Mesenchymal stem cell (in vitro differentiated cells and primary cell): ENCODE measurements around the gene DDIT4. TPM values are rescaled to one million over a fixed set of nuclear protein-coding genes. Genes with fewer than 3 reads are reported as not detected.
"Not testable (repeated sequence)": the region's sequence is repeated elsewhere in the genome, so short reads cannot be mapped to it uniquely, and the experiment has no call there.

Source experiments
- DNase-seq: peaks from one replicate; pipeline ENCODE4 v3.0.0-alpha.2; 2013
- H2AFZ ChIP-seq: one replicate; pipeline ENCODE4 v1.6.1; 2013; ENCODE audit warnings: low read depth, mild to moderate bottlenecking, control low read depth, inconsistent platforms, low read length, moderate library complexity
- H2AK5ac ChIP-seq: 2 replicates; pipeline ENCODE4 v1.6.1; 2013; ENCODE audit warnings: low read length, moderate library complexity, mild to moderate bottlenecking, inconsistent platforms; ENCODE audit not compliant: severe bottlenecking
- H2BK120ac ChIP-seq: one replicate; pipeline ENCODE4 v1.6.1; 2013; ENCODE audit warnings: low read depth, mild to moderate bottlenecking, inconsistent platforms, low read length, moderate library complexity
- H2BK12ac ChIP-seq, 2 experiments: one replicate each; pipeline ENCODE4 v1.6.1; 2013; ENCODE audit warnings: inconsistent platforms in 2 of 2, low read length in 2 of 2, mild to moderate bottlenecking in 2 of 2, moderate library complexity in 2 of 2, control low read depth in 1 of 2
- H2BK15ac ChIP-seq: one replicate; pipeline ENCODE4 v1.6.1; 2013; ENCODE audit warnings: mild to moderate bottlenecking, low read depth, inconsistent platforms; ENCODE audit not compliant: poor library complexity, severe bottlenecking
- H2BK5ac ChIP-seq: 2 replicates; pipeline ENCODE4 v1.6.1; 2013; ENCODE audit warnings: low read depth, mild to moderate bottlenecking, low read length, control low read depth, inconsistent platforms; ENCODE audit not compliant: poor library complexity, severe bottlenecking
- H3K14ac ChIP-seq, 2 experiments: one replicate each; pipeline ENCODE4 v1.6.1; 2013; ENCODE audit warnings: inconsistent platforms in 2 of 2, low read length in 2 of 2, control low read depth in 1 of 2, mild to moderate bottlenecking in 1 of 2, moderate library complexity in 1 of 2
- H3K18ac ChIP-seq, 2 experiments: one replicate each; pipeline ENCODE4 v1.6.1; 2013; ENCODE audit warnings: inconsistent platforms in 2 of 2, low read length in 2 of 2, control low read depth in 1 of 2, low read depth in 1 of 2, mild to moderate bottlenecking in 1 of 2
- H3K23ac ChIP-seq, 2 experiments: one replicate each; pipeline ENCODE4 v1.6.1; 2013; ENCODE audit warnings: inconsistent platforms in 2 of 2, low read length in 2 of 2, mild to moderate bottlenecking in 2 of 2, moderate library complexity in 2 of 2, control low read depth in 1 of 2
- H3K27ac ChIP-seq: 2 replicates; pipeline ENCODE4 v1.5.1; 2013; ENCODE audit warnings: mild to moderate bottlenecking, moderate library complexity, low read length, control low read depth, inconsistent platforms; ENCODE audit not compliant: poor library complexity, severe bottlenecking
- H3K27me3 ChIP-seq, 2 experiments: 2 replicates each; pipeline versions ENCODE4 v1.6.1 to v1.7.0; 2013; ENCODE audit warnings: low read length in 2 of 2, mild to moderate bottlenecking in 2 of 2, moderate library complexity in 2 of 2, control low read depth in 1 of 2, inconsistent platforms in 1 of 2; ENCODE audit not compliant: control insufficient read depth in 1 of 2, insufficient read depth in 1 of 2
- H3K36me3 ChIP-seq, 2 experiments: 2 replicates each; pipeline versions ENCODE4 v1.6.1 to v1.7.0; 2013; ENCODE audit warnings: low read length in 2 of 2, control low read depth in 1 of 2, inconsistent platforms in 1 of 2, low read depth in 1 of 2, mild to moderate bottlenecking in 1 of 2; ENCODE audit not compliant: insufficient read depth in 2 of 2, control insufficient read depth in 1 of 2
- H3K4ac ChIP-seq, 2 experiments: one replicate each; pipeline ENCODE4 v1.6.1; 2013; ENCODE audit warnings: inconsistent platforms in 2 of 2, low read length in 2 of 2, mild to moderate bottlenecking in 2 of 2, moderate library complexity in 2 of 2, control low read depth in 1 of 2, low read depth in 1 of 2
- H3K4me1 ChIP-seq: 2 replicates; pipeline ENCODE4 v1.6.1; 2013; ENCODE audit warnings: low read depth, low read length, control low read depth; ENCODE audit not compliant: control insufficient read depth, insufficient read depth
- H3K4me2 ChIP-seq: 2 replicates; pipeline ENCODE4 v1.6.1; 2013; ENCODE audit warnings: low read length, mild to moderate bottlenecking, inconsistent platforms; ENCODE audit not compliant: poor library complexity, severe bottlenecking
- H3K4me3 ChIP-seq, 2 experiments: 2 replicates each; pipeline versions ENCODE4 v1.5.1 to v1.7.0; 2013; ENCODE audit warnings: low read length in 2 of 2, mild to moderate bottlenecking in 2 of 2, control low read depth in 1 of 2, low read depth in 1 of 2; ENCODE audit not compliant: insufficient read depth in 1 of 2
- H3K79me1 ChIP-seq: replicated peaks from 2 replicates; pipeline ENCODE4 v1.6.1; 2013; ENCODE audit warnings: mild to moderate bottlenecking, control low read depth, low read length, inconsistent platforms; ENCODE audit not compliant: poor library complexity, severe bottlenecking
- H3K9ac ChIP-seq: 2 replicates; pipeline ENCODE4 v1.7.0; 2013; ENCODE audit warnings: mild to moderate bottlenecking, low read length, moderate library complexity
- H3K9me3 ChIP-seq: 2 replicates; pipeline ENCODE4 v1.7.0; 2013; ENCODE audit warnings: mild to moderate bottlenecking, low read length; ENCODE audit not compliant: control insufficient read depth
- H4K8ac ChIP-seq: one replicate; pipeline ENCODE4 v1.6.1; 2013; ENCODE audit warnings: inconsistent platforms, mild to moderate bottlenecking, low read length, moderate library complexity
- H4K91ac ChIP-seq: one replicate; pipeline ENCODE4 v1.6.1; 2013; ENCODE audit warnings: mild to moderate bottlenecking, low read length, inconsistent platforms
- WGBS: methylation state at CpG from one replicate; pipeline ENCODE4 v1.1.7; 2013; ENCODE audit warnings: mixed read lengths; 5-methylcytosine and 5-hydroxymethylcytosine counted together
- polyA plus RNA-seq, 2 experiments: library from polyadenylated mRNA; stranded (reverse); fragments of 200-250 nt; gene quantifications; one replicate each; pipeline ENCODE4 v1.2.3, GENCODE V29; 2013

The DDIT4 gene, protein sequence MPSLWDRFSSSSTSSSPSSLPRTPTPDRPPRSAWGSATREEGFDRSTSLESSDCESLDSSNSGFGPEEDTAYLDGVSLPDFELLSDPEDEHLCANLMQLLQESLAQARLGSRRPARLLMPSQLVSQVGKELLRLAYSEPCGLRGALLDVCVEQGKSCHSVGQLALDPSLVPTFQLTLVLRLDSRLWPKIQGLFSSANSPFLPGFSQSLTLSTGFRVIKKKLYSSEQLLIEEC
- polyA plus RNA-seq (2013, experiment 1 of 2): 109 TPM
- polyA plus RNA-seq (2013, experiment 2 of 2): 107 TPM

DNA sequence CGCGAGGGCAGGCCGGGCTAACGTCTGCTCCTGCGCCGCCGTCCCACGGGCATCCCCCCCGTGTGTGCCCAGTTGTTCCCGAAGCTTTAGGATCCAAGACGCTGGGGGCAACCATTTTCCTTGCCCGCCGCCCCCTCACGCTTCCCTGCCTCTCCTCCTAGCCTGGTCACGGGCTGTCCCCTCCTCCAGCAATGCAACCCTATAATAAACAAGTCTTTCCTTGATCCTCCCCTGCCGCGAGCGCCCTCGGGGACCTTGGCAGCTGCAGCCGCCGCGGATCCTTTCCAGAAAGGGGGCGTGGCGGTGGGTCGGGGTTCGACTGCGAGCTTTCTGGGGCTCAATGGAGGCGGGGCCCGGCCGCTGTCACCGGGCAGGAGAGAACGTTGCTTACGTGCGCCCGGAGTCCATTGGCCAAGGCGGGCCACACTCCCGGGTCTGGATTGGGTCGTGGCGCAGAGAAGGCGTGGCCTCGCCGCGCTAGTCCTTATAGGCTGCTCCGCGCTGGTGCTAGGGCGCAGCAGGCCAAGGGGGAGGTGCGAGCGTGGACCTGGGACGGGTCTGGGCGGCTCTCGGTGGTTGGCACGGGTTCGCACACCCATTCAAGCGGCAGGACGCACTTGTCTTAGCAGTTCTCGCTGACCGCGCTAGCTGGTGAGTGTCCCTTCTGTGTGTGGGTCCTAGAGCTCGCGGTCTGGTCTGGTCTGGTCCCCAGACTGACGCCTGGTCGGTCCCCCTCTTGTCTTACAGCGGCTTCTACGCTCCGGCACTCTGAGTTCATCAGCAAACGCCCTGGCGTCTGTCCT lies at the start of gene DDIT4:
TSS of gene DDIT4 (plus strand) at position 515 of the 803 bp plus-strand sequence. CDS start 293 bp downstream, outside the sequence.
- peak within 1 kb of the TSS; percentile 98 for H3K27ac ChIP-seq
- H2AFZ ChIP-seq: peak within 1 kb of the TSS; percentile 6
- peak within 1 kb of the TSS; percentile 92 for H3K9ac ChIP-seq
- H4K91ac ChIP-seq: peak within 1 kb of the TSS; percentile 100
- peak within 1 kb of the TSS in 1 of 2 experiments; percentile 99 for H3K14ac ChIP-seq
- peak within 1 kb of the TSS; percentile 89 for H2AK5ac ChIP-seq
- peak within 1 kb of the TSS; percentile 89 to 96 for H3K4me3 ChIP-seq
- peaks cover 2% of the 10 kb centered on the region for H3K79me1 ChIP-seq
- peak within 1 kb of the TSS; percentile 96 for H2BK5ac ChIP-seq
- H2BK12ac ChIP-seq: peak within 1 kb of the TSS; percentile 99
- H3K36me3 ChIP-seq: peaks cover 15 to 21% of the 10 kb centered on the region in 2 experiments
- peaks cover 22% of the 10 kb centered on the region for H3K4me1 ChIP-seq
- peak within 1 kb of the TSS in 1 of 2 experiments; percentile 96 for H3K23ac ChIP-seq
- no peaks in the 10 kb centered on the region for H3K27me3 ChIP-seq
- H3K4ac ChIP-seq: peak within 1 kb of the TSS; percentile 98 to 100
- H3K18ac ChIP-seq: peak within 1 kb of the TSS; percentile 95 to 99
- peak within 1 kb of the TSS; percentile 95 for H4K8ac ChIP-seq
- under 1% methylated on average over 66 of the region's 67 CpGs for WGBS
- H3K4me2 ChIP-seq: peak within 1 kb of the TSS; percentile 93
- DNase-seq: peak; percentile 99
- no peaks in the 10 kb centered on the region for H3K9me3 ChIP-seq
- H2BK15ac ChIP-seq: peak within 1 kb of the TSS; percentile 60
- peak within 1 kb of the TSS; percentile 98 for H2BK120ac ChIP-seq

DNA sequence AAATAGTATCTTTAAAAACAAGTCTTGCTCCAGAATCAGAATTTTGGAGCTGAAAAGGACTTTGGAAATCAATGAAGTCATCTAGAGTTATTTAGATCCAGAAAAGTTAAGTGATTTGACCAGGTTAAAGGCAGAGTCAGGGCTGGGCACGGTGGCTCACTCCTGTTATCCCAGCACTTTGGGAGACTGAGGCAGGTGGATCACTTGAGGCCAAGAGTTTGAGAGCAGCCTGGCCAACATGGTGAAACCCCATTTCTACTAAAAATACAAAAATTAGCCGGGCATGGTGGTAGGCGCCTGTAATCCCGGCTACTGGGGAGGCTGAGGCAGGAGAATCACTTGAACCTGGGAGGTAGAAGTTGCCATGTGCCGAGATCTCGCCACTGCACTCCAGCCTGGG lies 49.5 kb upstream of the DDIT4 start:
- not testable (repeated sequence) for H4K91ac ChIP-seq, H2BK5ac ChIP-seq, DNase-seq, H2AK5ac ChIP-seq, H3K4ac ChIP-seq, H3K4me1 ChIP-seq, H3K4me2 ChIP-seq, H2BK12ac ChIP-seq, H3K9me3 ChIP-seq, H2BK120ac ChIP-seq, H3K23ac ChIP-seq, H3K27me3 ChIP-seq, H2BK15ac ChIP-seq, H3K27ac ChIP-seq, H3K4me3 ChIP-seq, H3K14ac ChIP-seq, H4K8ac ChIP-seq, H3K18ac ChIP-seq, H2AFZ ChIP-seq
- Histone ChIP-seq H3K9ac (peak overlapping the region; percentile 75), H3K79me1 (peaks cover 17% of the 10 kb centered on the region), H3K36me3 (peaks cover 14 to 26% of the 10 kb centered on the region in 2 experiments)
- WGBS: 100% methylated on average over 6 of the region's 6 CpGs

- Histone ChIP-seq H2BK5ac (no peak overlapping the region), H2AK5ac (no peak overlapping the region), H3K36me3 (peaks cover 13 to 32% of the 10 kb centered on the region in 2 experiments), H4K91ac (no peak overlapping the region), H3K4me2 (no peak overlapping the region), H3K27me3 (no peaks in the 10 kb centered on the region), H3K79me1 (peaks cover 24% of the 10 kb centered on the region), H3K4me3 (no peak overlapping the region), H3K4ac (no peak overlapping the region), H2BK12ac (no peak overlapping the region), H3K9ac (no peak overlapping the region), H4K8ac (no peak overlapping the region), H3K14ac (no peak overlapping the region), H3K9me3 (no peaks in the 10 kb centered on the region), H2BK15ac (no peak overlapping the region), H3K4me1 (peaks cover 3% of the 10 kb centered on the region), H3K23ac (no peak overlapping the region), H3K27ac (no peak overlapping the region), H3K18ac (no peak overlapping the region), H2AFZ (no peak overlapping the region), H2BK120ac (no peak overlapping the region)
- 92% methylated on average over 6 of the region's 6 CpGs for WGBS
- no peak for DNase-seq
Measured at GRCh38 chr10:72226418-72227027, 47.2 kb upstream of the DDIT4 start.

- Histone ChIP-seq H3K27me3 (no peaks in the 10 kb centered on the region), H3K4me2 (no peak overlapping the region), H3K4me1 (peaks cover 3% of the 10 kb centered on the region), H3K4ac (no peak overlapping the region), H2BK120ac (no peak overlapping the region), H2BK5ac (no peak overlapping the region), H3K9ac (no peak overlapping the region), H2AK5ac (no peak overlapping the region), H3K18ac (no peak overlapping the region), H3K23ac (no peak overlapping the region), H4K91ac (no peak overlapping the region), H2BK12ac (no peak overlapping the region), H4K8ac (no peak overlapping the region), H3K4me3 (no peak overlapping the region), H2AFZ (no peak overlapping the region), H3K14ac (no peak overlapping the region), H3K36me3 (peaks cover 18 to 33% of the 10 kb centered on the region in 2 experiments), H3K79me1 (peaks cover 25% of the 10 kb centered on the region), H2BK15ac (no peak overlapping the region), H3K9me3 (no peaks in the 10 kb centered on the region), H3K27ac (no peak overlapping the region)
- no peak for DNase-seq
- WGBS: 95% methylated on average over 6 of the region's 6 CpGs
Measured at GRCh38 chr10:72227826-72228225, 45.9 kb upstream of the DDIT4 start.
